Measurements from ENCODE around the gene NARS2.
"Not testable (repeated sequence)": the region's sequence is repeated elsewhere in the genome, so short reads cannot be mapped to it uniquely, and the experiment has no call there.

DNA sequence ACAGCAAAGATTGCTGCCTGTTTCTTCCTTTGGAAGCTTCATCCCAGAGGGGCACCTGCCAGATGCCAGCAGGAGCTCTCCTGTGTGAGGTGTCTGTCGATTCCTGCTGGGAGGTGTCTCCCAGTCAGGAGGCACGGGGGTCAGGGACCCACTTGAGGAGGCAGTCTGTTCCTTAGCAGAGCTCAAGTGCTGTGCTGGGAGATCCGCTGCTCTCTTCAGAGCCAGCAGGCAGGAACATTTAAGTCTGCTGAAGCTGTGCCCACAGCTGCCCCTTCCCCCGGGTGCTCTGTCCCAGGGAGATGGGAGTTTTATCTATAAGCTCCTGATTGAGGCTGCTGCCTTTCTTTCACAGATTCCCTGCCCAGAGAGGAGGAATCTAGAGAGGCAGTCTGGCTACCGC, 28.1 kb upstream of the NARS2 start:
- TF ChIP-seq, protein P1, sequence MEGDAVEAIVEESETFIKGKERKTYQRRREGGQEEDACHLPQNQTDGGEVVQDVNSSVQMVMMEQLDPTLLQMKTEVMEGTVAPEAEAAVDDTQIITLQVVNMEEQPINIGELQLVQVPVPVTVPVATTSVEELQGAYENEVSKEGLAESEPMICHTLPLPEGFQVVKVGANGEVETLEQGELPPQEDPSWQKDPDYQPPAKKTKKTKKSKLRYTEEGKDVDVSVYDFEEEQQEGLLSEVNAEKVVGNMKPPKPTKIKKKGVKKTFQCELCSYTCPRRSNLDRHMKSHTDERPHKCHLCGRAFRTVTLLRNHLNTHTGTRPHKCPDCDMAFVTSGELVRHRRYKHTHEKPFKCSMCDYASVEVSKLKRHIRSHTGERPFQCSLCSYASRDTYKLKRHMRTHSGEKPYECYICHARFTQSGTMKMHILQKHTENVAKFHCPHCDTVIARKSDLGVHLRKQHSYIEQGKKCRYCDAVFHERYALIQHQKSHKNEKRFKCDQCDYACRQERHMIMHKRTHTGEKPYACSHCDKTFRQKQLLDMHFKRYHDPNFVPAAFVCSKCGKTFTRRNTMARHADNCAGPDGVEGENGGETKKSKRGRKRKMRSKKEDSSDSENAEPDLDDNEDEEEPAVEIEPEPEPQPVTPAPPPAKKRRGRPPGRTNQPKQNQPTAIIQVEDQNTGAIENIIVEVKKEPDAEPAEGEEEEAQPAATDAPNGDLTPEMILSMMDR (IDR thresholded peaks at IDR 0.05 in 4 of 5, conservative IDR thresholded peaks at IDR 0.05 in 1 of 5) = not testable (repeated sequence)
- TF ChIP-seq POLR2A (IDR thresholded peaks at IDR 0.05) = not testable (repeated sequence)
